BJ (cell line): ENCODE data around the gene CALML5. TPM values are rescaled to one million over a fixed set of nuclear protein-coding genes. Genes with fewer than 3 reads are reported as not detected.

Experiments used
- CTCF ChIA-PET: fragments of 350-600 bp; formaldehyde crosslinking; extraction: SDS; loops from one replicate; lab custom pipeline; 2021; ENCODE audit warnings: antibody characterized with exemption, inconsistent platforms; lab: Yijun Ruan, JAX
- POLR2A ChIA-PET: fragments of 300-600 bp; sonication (Branson Sonifier 250); formaldehyde crosslinking; extraction: SDS; loops from one replicate; lab custom pipeline; 2021; ENCODE audit warnings: antibody characterized with exemption; lab: Charles Lee
- DNase-seq: peaks from one replicate; pipeline ENCODE4 v3.0.0-alpha.2; 2011; ENCODE audit warnings: low read depth
- H3K27me3 ChIP-seq: 2 replicates; pipeline ENCODE4 v1.6.0; 2011; ENCODE audit warnings: low read length; ENCODE audit not compliant: control insufficient read depth, insufficient read depth
- H3K36me3 ChIP-seq: 2 replicates; pipeline ENCODE4 v1.5.1; 2011; ENCODE audit warnings: low read length; ENCODE audit not compliant: control insufficient read depth, insufficient read depth
- H3K4me3 ChIP-seq: 2 replicates; pipeline ENCODE4 v1.5.1; 2011; ENCODE audit warnings: low read depth, mild to moderate bottlenecking, control low read depth, low read length
- CTCF ChIP-seq: IDR thresholded peaks from 2 replicates; pipeline ENCODE4 v1.5.1; 2011; ENCODE audit warnings: low read depth, mild to moderate bottlenecking, control low read depth, inconsistent platforms, low read length, moderate library complexity; ENCODE audit not compliant: insufficient read depth
- polyA plus RNA-seq: library from polyadenylated mRNA; depleted of rRNA; stranded (reverse); fragments of >200 nt; gene quantifications from 2 replicates; pipeline ENCODE4 v1.2.3, GENCODE V29; 2011

CALML5 gene
- polyA plus RNA-seq, 1 experiment, result not detected

- no peaks in the 10 kb centered on the region for H3K36me3 ChIP-seq
- no peak for DNase-seq
- H3K4me3 ChIP-seq, result no peak overlapping the region
- H3K27me3 ChIP-seq, result no peaks in the 10 kb centered on the region
- ChIA-PET POLR2A (no interaction called here), CTCF (interaction anchor here (1.5 kb wide), 1 partner anchor 16 kb away, joined by 4 read pairs; no protein-coding TSS in a partner anchor)
- no peak for TF ChIP-seq CTCF
Measured at GRCh38 chr10:5530412-5530806, 31.0 kb upstream of the CALML5 start.

- CTCF ChIA-PET, result interaction anchor here (1.3 to 1.5 kb wide), 2 partner anchors 16 to 84 kb away, joined by 3 to 4 read pairs; no protein-coding TSS in a partner anchor
- no peak for TF ChIP-seq CTCF
- Histone ChIP-seq H3K36me3 (no peaks in the 10 kb centered on the region), H3K4me3 (no peak overlapping the region), H3K27me3 (no peaks in the 10 kb centered on the region)
- no peak for DNase-seq
- POLR2A ChIA-PET, result no interaction called here
Measured at GRCh38 chr10:5529702-5530411, 30.5 kb upstream of the CALML5 start.

- H3K27me3 ChIP-seq, result no peaks in the 10 kb centered on the region
- ChIA-PET POLR2A (no interaction called here), CTCF (interaction anchor here (1.3 to 1.5 kb wide), 2 partner anchors 15 to 85 kb away, joined by 3 to 4 read pairs; no protein-coding TSS in a partner anchor)
- no peak overlapping the region for H3K4me3 ChIP-seq
- TF ChIP-seq CTCF, result no peak
- H3K36me3 ChIP-seq, result no peaks in the 10 kb centered on the region
- no peak for DNase-seq
Measured at GRCh38 chr10:5528989-5529701, 29.8 kb upstream of the CALML5 start.

- no peak for TF ChIP-seq CTCF
- H3K4me3 ChIP-seq, result no peak overlapping the region
- ChIA-PET CTCF (no interaction called here), POLR2A (interaction anchor here (0.7 kb wide), 1 partner anchor 21 kb away, joined by 6 read pairs; no protein-coding TSS in a partner anchor)
- no peaks in the 10 kb centered on the region for H3K36me3 ChIP-seq
- DNase-seq, result no peak
- H3K27me3 ChIP-seq, result no peaks in the 10 kb centered on the region
Measured at GRCh38 chr10:5527332-5528200, 28.2 kb upstream of the CALML5 start.
